ENCODE results near the gene TRIM32.

DNA sequence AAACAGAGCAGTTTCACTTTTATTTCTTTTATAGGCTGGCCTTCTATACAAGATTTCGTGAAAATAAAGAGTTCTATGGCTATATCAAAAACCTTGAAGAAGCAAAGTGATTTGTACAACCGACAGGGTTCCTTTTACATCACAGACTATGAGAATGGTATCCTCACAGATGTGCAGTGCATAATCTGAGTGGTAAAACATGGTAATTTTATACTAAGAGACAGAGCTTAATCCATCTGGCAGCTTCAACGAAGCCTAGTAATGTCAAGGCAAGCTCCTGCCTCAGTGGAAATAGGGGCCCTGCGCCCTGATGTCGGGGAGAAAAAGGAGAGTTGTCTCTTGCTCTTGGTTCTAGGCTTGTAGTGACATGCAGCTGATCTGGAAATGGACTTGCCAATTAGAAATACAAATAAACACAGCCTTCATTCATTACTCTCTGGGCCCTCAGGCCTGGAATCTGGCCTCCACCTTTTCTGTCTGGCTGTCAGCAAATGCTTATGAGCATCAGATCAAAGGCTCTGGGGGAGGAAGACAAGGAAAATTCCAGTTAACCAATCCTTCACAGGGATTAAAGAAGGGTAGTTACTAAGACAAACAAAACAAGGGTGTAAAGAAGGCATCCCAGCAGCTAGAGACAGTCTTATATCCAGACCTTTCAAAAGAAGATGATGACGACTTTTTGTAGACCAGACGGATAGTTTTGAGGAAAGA is 33.6 kb upstream of the TRIM32 start:
- TF ChIP-seq EP300 (IDR thresholded peaks at IDR 0.05; ENCODE audit: low read depth) (no peak), POLR2A (IDR thresholded peaks at IDR 0.05) (no peak)
- TF ChIP-seq, protein P1, sequence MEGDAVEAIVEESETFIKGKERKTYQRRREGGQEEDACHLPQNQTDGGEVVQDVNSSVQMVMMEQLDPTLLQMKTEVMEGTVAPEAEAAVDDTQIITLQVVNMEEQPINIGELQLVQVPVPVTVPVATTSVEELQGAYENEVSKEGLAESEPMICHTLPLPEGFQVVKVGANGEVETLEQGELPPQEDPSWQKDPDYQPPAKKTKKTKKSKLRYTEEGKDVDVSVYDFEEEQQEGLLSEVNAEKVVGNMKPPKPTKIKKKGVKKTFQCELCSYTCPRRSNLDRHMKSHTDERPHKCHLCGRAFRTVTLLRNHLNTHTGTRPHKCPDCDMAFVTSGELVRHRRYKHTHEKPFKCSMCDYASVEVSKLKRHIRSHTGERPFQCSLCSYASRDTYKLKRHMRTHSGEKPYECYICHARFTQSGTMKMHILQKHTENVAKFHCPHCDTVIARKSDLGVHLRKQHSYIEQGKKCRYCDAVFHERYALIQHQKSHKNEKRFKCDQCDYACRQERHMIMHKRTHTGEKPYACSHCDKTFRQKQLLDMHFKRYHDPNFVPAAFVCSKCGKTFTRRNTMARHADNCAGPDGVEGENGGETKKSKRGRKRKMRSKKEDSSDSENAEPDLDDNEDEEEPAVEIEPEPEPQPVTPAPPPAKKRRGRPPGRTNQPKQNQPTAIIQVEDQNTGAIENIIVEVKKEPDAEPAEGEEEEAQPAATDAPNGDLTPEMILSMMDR (IDR thresholded peaks at IDR 0.05) = no peak

All from transverse colon (tissue), 3 donors.